Measurements from ENCODE around the gene KLF17.

Gene KLF17

DNA sequence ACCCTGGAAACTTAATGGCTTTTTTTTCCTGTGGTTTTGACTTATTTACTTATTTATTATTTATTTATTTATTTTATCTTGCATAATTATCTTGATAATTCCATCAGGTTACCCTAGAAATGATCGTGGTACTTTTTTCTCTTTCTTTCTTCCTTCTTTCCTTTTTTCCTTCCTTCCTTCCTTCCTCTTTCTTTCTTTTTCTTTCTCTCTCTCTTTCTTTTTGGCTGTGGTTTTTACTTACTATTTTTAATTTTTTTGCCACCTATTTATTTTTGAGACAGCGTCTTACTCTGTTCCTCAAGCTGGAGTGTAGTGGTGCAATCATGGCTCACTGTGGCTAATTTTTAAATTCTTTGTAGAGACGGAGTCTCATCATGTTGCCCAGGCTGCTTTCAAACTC is 29.0 kb downstream of the KLF17 start:
- Histone ChIP-seq H3K79me1 (ENCODE audit: low read length) (no peaks in the 10 kb centered on the region), H3K18ac (ENCODE audit: low read length) (no peak overlapping the region), H2BK5ac (ENCODE audit: low read length) (no peak overlapping the region), H2AK5ac (ENCODE audit: low read length) (no peak overlapping the region), H2BK120ac (ENCODE audit: low read depth, low read length) (no peak overlapping the region), H3K23ac (ENCODE audit: low read length) (no peak overlapping the region), H3K27me3 (ENCODE audit: insufficient read depth, low read length, poor library complexity) (no peaks in the 10 kb centered on the region), H3K56ac (ENCODE audit: low read length) (no peak overlapping the region), H3K4me3 (ENCODE audit: low read length) (no peak overlapping the region), H3K4me2 (ENCODE audit: low read length) (no peak overlapping the region), H4K5ac (ENCODE audit: low read length) (no peak overlapping the region), H3K79me2 (ENCODE audit: control insufficient read depth, insufficient read depth, low read length) (no peaks in the 10 kb centered on the region), H2BK15ac (replicated peaks; ENCODE audit: low read depth) (no peak overlapping the region), H4K8ac (ENCODE audit: low read depth, low read length) (no peak overlapping the region), H3K9ac (ENCODE audit: low read length) (no peak overlapping the region), H3K4me1 (ENCODE audit: control insufficient read depth, low read depth, low read length) (no peaks in the 10 kb centered on the region), H3K4ac (ENCODE audit: low read depth, low read length) (no peak overlapping the region), H3K36me3 (ENCODE audit: control insufficient read depth, insufficient read depth, low read length) (no peaks in the 10 kb centered on the region), H3K27ac (ENCODE audit: low read depth, low read length) (no peak overlapping the region)
- DNase-seq = no peak
- no CpG with 5 or more reads among the region's 3 CpGs for WGBS (ENCODE audit: extremely low coverage, insufficient coverage, low lambda C conversion rate)

DNA sequence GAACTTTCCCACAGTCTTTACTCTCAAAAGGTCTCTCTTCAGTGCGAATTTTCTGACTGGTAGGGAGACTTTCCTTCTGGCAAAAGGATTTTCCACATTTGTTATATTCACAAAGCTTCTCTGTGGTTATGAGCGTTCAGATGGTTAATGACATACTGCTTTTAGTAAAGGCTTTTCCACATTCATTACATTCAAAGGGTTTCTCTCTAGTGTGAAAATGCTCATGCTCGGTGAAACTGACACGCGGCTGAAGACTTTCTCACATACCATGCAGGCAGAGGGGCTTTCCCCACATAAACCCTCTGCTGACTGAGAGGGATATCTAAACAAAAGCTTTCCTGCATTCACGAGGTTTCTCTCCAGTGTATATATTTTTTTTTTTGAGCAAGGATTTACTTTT is 32.7 kb downstream of the KLF17 start:
- Histone ChIP-seq H3K23ac (ENCODE audit: low read length) (no peak overlapping the region), H3K4ac (ENCODE audit: low read depth, low read length) (no peak overlapping the region), H3K56ac (ENCODE audit: low read length) (no peak overlapping the region), H3K4me3 (ENCODE audit: low read length) (no peak overlapping the region), H2BK5ac (ENCODE audit: low read length) (no peak overlapping the region), H3K27ac (ENCODE audit: low read depth, low read length) (no peak overlapping the region), H4K5ac (ENCODE audit: low read length) (no peak overlapping the region), H2AK5ac (ENCODE audit: low read length) (no peak overlapping the region), H2BK15ac (replicated peaks; ENCODE audit: low read depth) (no peak overlapping the region), H4K8ac (ENCODE audit: low read depth, low read length) (no peak overlapping the region), H3K4me1 (ENCODE audit: control insufficient read depth, low read depth, low read length) (no peaks in the 10 kb centered on the region), H3K79me1 (ENCODE audit: low read length) (no peaks in the 10 kb centered on the region), H3K36me3 (ENCODE audit: control insufficient read depth, insufficient read depth, low read length) (no peaks in the 10 kb centered on the region), H3K27me3 (ENCODE audit: insufficient read depth, low read length, poor library complexity) (no peaks in the 10 kb centered on the region), H3K79me2 (ENCODE audit: control insufficient read depth, insufficient read depth, low read length) (no peaks in the 10 kb centered on the region), H3K9ac (ENCODE audit: low read length) (no peak overlapping the region), H3K4me2 (ENCODE audit: low read length) (no peak overlapping the region), H3K18ac (ENCODE audit: low read length) (no peak overlapping the region), H2BK120ac (ENCODE audit: low read depth, low read length) (no peak overlapping the region)
- DNase-seq = no peak
- no CpG with 5 or more reads among the region's 6 CpGs for WGBS (ENCODE audit: extremely low coverage, insufficient coverage, low lambda C conversion rate)

DNA sequence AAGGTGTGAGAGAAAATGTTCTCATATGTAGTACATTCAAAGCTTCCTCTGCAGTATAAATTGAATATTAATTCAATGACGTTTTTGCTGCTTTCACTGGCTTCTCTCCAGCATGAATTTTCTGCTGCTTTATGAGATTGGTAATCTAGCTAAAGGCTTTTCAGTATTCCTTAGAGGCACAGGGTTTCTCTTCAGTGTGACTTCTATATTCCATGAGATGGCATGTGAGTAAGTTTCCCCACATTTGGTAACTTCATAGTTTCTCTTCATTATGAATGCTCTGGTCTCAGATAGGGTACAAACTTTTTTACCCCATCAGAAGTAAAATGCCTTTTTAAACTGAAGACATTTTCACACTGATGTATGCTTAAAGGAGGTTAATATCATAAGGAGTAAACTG is 33.2 kb downstream of the KLF17 start:
- Histone ChIP-seq H4K5ac (ENCODE audit: low read length) (no peak overlapping the region), H3K4ac (ENCODE audit: low read depth, low read length) (no peak overlapping the region), H3K56ac (ENCODE audit: low read length) (no peak overlapping the region), H3K27ac (ENCODE audit: low read depth, low read length) (no peak overlapping the region), H3K23ac (ENCODE audit: low read length) (no peak overlapping the region), H3K79me2 (ENCODE audit: control insufficient read depth, insufficient read depth, low read length) (no peaks in the 10 kb centered on the region), H3K79me1 (ENCODE audit: low read length) (no peaks in the 10 kb centered on the region), H3K4me2 (ENCODE audit: low read length) (no peak overlapping the region), H2BK120ac (ENCODE audit: low read depth, low read length) (no peak overlapping the region), H3K18ac (ENCODE audit: low read length) (no peak overlapping the region), H3K36me3 (ENCODE audit: control insufficient read depth, insufficient read depth, low read length) (no peaks in the 10 kb centered on the region), H3K4me1 (ENCODE audit: control insufficient read depth, low read depth, low read length) (no peaks in the 10 kb centered on the region), H3K4me3 (ENCODE audit: low read length) (no peak overlapping the region), H4K8ac (ENCODE audit: low read depth, low read length) (no peak overlapping the region), H3K27me3 (ENCODE audit: insufficient read depth, low read length, poor library complexity) (no peaks in the 10 kb centered on the region), H2BK15ac (replicated peaks; ENCODE audit: low read depth) (no peak overlapping the region), H2BK5ac (ENCODE audit: low read length) (no peak overlapping the region), H3K9ac (ENCODE audit: low read length) (no peak overlapping the region), H2AK5ac (ENCODE audit: low read length) (no peak overlapping the region)
- WGBS (ENCODE audit: extremely low coverage, insufficient coverage, low lambda C conversion rate) = no CpG with 5 or more reads among the region's 1 CpG
- no peak for DNase-seq

DNA sequence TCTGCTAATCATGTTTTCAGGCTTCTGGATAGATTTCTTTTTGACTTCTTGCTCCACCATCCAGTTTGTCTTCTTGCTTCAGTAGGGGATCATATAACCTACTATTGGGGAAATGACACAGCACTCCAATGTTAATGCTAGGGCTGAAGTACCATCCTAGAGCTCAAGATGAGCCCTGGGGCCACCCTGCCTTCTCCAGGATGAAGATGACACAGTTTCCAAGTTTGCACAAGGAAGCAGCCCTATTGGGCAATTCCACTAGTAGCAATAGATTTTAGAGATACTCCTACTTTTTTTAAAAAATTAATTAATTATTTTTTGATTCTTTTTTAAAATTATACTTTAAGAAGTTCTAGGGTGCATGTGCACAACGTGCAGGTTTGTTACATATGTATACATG is 34.1 kb downstream of the KLF17 start:
- no peaks in the 10 kb centered on the region for H3K27me3 ChIP-seq (ENCODE audit: insufficient read depth, low read length, poor library complexity)
- H3K4ac ChIP-seq (ENCODE audit: low read depth, low read length) = no peak overlapping the region
- H4K8ac ChIP-seq (ENCODE audit: low read depth, low read length) = no peak overlapping the region
- H3K4me2 ChIP-seq (ENCODE audit: low read length) = no peak overlapping the region
- no peak overlapping the region for H3K56ac ChIP-seq (ENCODE audit: low read length)
- H2BK15ac ChIP-seq (replicated peaks; ENCODE audit: low read depth) = no peak overlapping the region
- H3K79me1 ChIP-seq (ENCODE audit: low read length) = no peaks in the 10 kb centered on the region
- H2AK5ac ChIP-seq (ENCODE audit: low read length) = no peak overlapping the region
- no peaks in the 10 kb centered on the region for H3K79me2 ChIP-seq (ENCODE audit: control insufficient read depth, insufficient read depth, low read length)
- H3K18ac ChIP-seq (ENCODE audit: low read length) = no peak overlapping the region
- no CpG with 5 or more reads among the region's 1 CpG for WGBS (ENCODE audit: extremely low coverage, insufficient coverage, low lambda C conversion rate)
- no peaks in the 10 kb centered on the region for H3K36me3 ChIP-seq (ENCODE audit: control insufficient read depth, insufficient read depth, low read length)
- no peak overlapping the region for H3K27ac ChIP-seq (ENCODE audit: low read depth, low read length)
- no peak overlapping the region for H2BK5ac ChIP-seq (ENCODE audit: low read length)
- no peak overlapping the region for H3K4me3 ChIP-seq (ENCODE audit: low read length)
- H2BK120ac ChIP-seq (ENCODE audit: low read depth, low read length) = no peak overlapping the region
- no peak overlapping the region for H3K23ac ChIP-seq (ENCODE audit: low read length)
- no peaks in the 10 kb centered on the region for H3K4me1 ChIP-seq (ENCODE audit: control insufficient read depth, low read depth, low read length)
- no peak overlapping the region for H4K5ac ChIP-seq (ENCODE audit: low read length)
- no peak for DNase-seq
- H3K9ac ChIP-seq (ENCODE audit: low read length) = no peak overlapping the region

DNA sequence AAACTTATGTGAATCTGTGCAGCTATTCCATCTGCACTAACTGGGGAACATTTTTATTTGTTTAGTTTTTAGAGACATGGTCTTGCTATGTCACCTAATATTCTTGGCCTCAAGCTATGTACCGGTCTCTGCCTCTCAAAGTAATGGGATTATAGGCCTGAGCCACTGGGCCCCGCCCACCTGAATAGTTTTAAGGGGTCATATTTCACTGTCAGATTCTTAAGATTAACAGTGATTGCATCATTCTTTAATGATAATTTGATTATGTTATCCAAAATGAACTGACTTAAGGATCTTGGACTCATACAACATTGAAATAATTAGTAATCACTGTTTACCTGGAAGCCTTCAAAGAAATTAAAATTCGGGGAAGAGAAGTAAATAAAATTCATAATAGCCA is 35.4 kb downstream of the KLF17 start:
- peak; percentile 82 for DNase-seq
- Histone ChIP-seq H3K4me1 (ENCODE audit: control insufficient read depth, low read depth, low read length) (no peaks in the 10 kb centered on the region), H3K23ac (ENCODE audit: low read length) (no peak overlapping the region), H3K27me3 (ENCODE audit: insufficient read depth, low read length, poor library complexity) (no peaks in the 10 kb centered on the region), H2BK120ac (ENCODE audit: low read depth, low read length) (no peak overlapping the region), H3K4me2 (ENCODE audit: low read length) (no peak overlapping the region), H2AK5ac (ENCODE audit: low read length) (no peak overlapping the region), H3K4ac (ENCODE audit: low read depth, low read length) (no peak overlapping the region), H3K79me1 (ENCODE audit: low read length) (no peaks in the 10 kb centered on the region), H3K36me3 (ENCODE audit: control insufficient read depth, insufficient read depth, low read length) (no peaks in the 10 kb centered on the region), H3K56ac (ENCODE audit: low read length) (no peak overlapping the region), H3K18ac (ENCODE audit: low read length) (no peak overlapping the region), H3K79me2 (ENCODE audit: control insufficient read depth, insufficient read depth, low read length) (no peaks in the 10 kb centered on the region), H4K5ac (ENCODE audit: low read length) (no peak overlapping the region), H2BK15ac (replicated peaks; ENCODE audit: low read depth) (no peak overlapping the region), H2BK5ac (ENCODE audit: low read length) (no peak overlapping the region), H4K8ac (ENCODE audit: low read depth, low read length) (no peak overlapping the region), H3K27ac (ENCODE audit: low read depth, low read length) (no peak overlapping the region), H3K4me3 (ENCODE audit: low read length) (no peak overlapping the region), H3K9ac (ENCODE audit: low read length) (no peak overlapping the region)
- no CpG with 5 or more reads among the region's 3 CpGs for WGBS (ENCODE audit: extremely low coverage, insufficient coverage, low lambda C conversion rate)

DNA sequence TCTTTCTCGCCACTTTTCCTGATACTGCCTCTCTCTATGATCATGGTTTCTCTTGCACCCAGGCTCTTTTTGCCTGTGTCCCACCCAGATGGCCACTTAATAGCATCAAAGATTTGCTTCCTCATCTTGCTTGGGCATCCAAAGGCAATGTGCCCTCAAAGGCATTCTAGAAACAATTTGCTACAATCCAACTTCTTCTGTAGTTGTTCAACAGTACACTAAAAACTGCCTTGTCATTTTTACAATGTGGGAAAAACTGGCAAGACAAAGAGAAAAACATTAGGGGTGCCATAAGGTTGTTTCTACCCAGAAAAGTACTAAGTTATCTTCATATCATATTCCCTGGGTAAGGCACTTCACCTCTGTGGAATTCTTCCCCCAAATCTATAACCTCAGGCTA is 39.3 kb downstream of the KLF17 start:
- Histone ChIP-seq H3K18ac (ENCODE audit: low read length) (no peak overlapping the region), H2BK5ac (ENCODE audit: low read length) (no peak overlapping the region), H2BK15ac (replicated peaks; ENCODE audit: low read depth) (no peak overlapping the region), H3K4me3 (ENCODE audit: low read length) (no peak overlapping the region), H3K36me3 (ENCODE audit: control insufficient read depth, insufficient read depth, low read length) (no peaks in the 10 kb centered on the region), H3K79me1 (ENCODE audit: low read length) (no peaks in the 10 kb centered on the region), H4K8ac (ENCODE audit: low read depth, low read length) (no peak overlapping the region), H2BK120ac (ENCODE audit: low read depth, low read length) (no peak overlapping the region), H3K79me2 (ENCODE audit: control insufficient read depth, insufficient read depth, low read length) (no peaks in the 10 kb centered on the region), H3K27ac (ENCODE audit: low read depth, low read length) (no peak overlapping the region), H3K23ac (ENCODE audit: low read length) (no peak overlapping the region), H3K4me2 (ENCODE audit: low read length) (no peak overlapping the region), H3K9ac (ENCODE audit: low read length) (no peak overlapping the region), H2AK5ac (ENCODE audit: low read length) (no peak overlapping the region), H4K5ac (ENCODE audit: low read length) (no peak overlapping the region), H3K4me1 (ENCODE audit: control insufficient read depth, low read depth, low read length) (no peaks in the 10 kb centered on the region), H3K27me3 (ENCODE audit: insufficient read depth, low read length, poor library complexity) (no peaks in the 10 kb centered on the region), H3K4ac (ENCODE audit: low read depth, low read length) (no peak overlapping the region), H3K56ac (ENCODE audit: low read length) (no peak overlapping the region)
- WGBS (ENCODE audit: extremely low coverage, insufficient coverage, low lambda C conversion rate) = no CpG with 5 or more reads among the region's 1 CpG
- no peak for DNase-seq

All from mesendoderm (in vitro differentiated cells).